HepG2 (cell line): ENCODE data around the gene ITGB1. TPM values are rescaled to one million over a fixed set of nuclear protein-coding genes. Genes with fewer than 3 reads are reported as not detected.

ENCODE experiments used
- ATF3 ChIP-seq: sonication (generic); formaldehyde crosslinking; IDR thresholded peaks from 2 replicates; pipeline ENCODE4 v1.4.0; 2020; ENCODE audit warnings: missing genetic modification reagents
- BHLHE40 ChIP-seq: IDR thresholded peaks from 2 replicates; pipeline ENCODE4 v1.6.1; 2011; ENCODE audit warnings: low read length, improper control_type of control experiment
- CC2D1A ChIP-seq: sonication (generic); formaldehyde crosslinking; IDR thresholded peaks from 2 replicates; pipeline ENCODE4 v1.8.1; 2023; ENCODE audit warnings: mild to moderate bottlenecking, missing genetic modification reagents
- CSRNP1 ChIP-seq: sonication (generic); formaldehyde crosslinking; IDR thresholded peaks from 2 replicates; pipeline ENCODE4 v1.8.1; 2023; ENCODE audit warnings: mild to moderate bottlenecking, missing genetic modification reagents
- FOXP1 ChIP-seq, 2 experiments: fragments of 450-650 bp in 1 of 2; IDR thresholded peaks; 2 replicates each; pipeline ENCODE4 v1.6.1; 2017 to 2018; ENCODE audit warnings: antibody characterized with exemption in 1 of 2
- HOXA3 ChIP-seq: sonication (generic); formaldehyde crosslinking; IDR thresholded peaks from 2 replicates; pipeline ENCODE4 v1.5.0; 2020; ENCODE audit warnings: missing genetic modification reagents
- PHF8 ChIP-seq: sonication (generic); formaldehyde crosslinking; IDR thresholded peaks from 2 replicates; pipeline ENCODE4 v1.5.0; 2020; ENCODE audit warnings: missing genetic modification reagents
- POLR2AphosphoS5 ChIP-seq: IDR thresholded peaks from 2 replicates; pipeline ENCODE4 v1.6.1; 2012; ENCODE audit warnings: low read depth, low read length
- ZBTB34 ChIP-seq: sonication (generic); formaldehyde crosslinking; IDR thresholded peaks from 2 replicates; pipeline ENCODE4 v1.8.0; 2022; ENCODE audit warnings: mild to moderate bottlenecking, missing genetic modification reagents
- ZFX ChIP-seq: sonication (generic); formaldehyde crosslinking; IDR thresholded peaks from 2 replicates; pipeline ENCODE4 v1.4.0; 2020; ENCODE audit warnings: mild to moderate bottlenecking, low read depth, missing genetic modification reagents, moderate library complexity
- ZFYVE20 ChIP-seq: sonication (generic); formaldehyde crosslinking; IDR thresholded peaks from 2 replicates; pipeline ENCODE4 v1.8.0; 2023; ENCODE audit warnings: low read depth, mild to moderate bottlenecking, moderate library complexity, missing genetic modification reagents, borderline replicate concordance
- ZNF264 ChIP-seq: sonication (generic); formaldehyde crosslinking; IDR thresholded peaks from 2 replicates; pipeline ENCODE4 v1.4.0; 2020; ENCODE audit warnings: missing genetic modification reagents
- ZNF430 ChIP-seq: sonication (generic); formaldehyde crosslinking; IDR thresholded peaks from 2 replicates; pipeline ENCODE4 v1.9.0; 2021; ENCODE audit warnings: mild to moderate bottlenecking, missing genetic modification reagents
- ZNF558 ChIP-seq: sonication (generic); formaldehyde crosslinking; IDR thresholded peaks from 2 replicates; pipeline ENCODE4 v1.9.0; 2022; ENCODE audit warnings: mild to moderate bottlenecking, missing genetic modification reagents, borderline replicate concordance
- ZNF703 ChIP-seq: sonication (generic); formaldehyde crosslinking; IDR thresholded peaks from 2 replicates; pipeline ENCODE4 v1.5.1; 2020; ENCODE audit warnings: missing genetic modification reagents, mild to moderate bottlenecking, moderate library complexity, borderline replicate concordance
- ZNF766 ChIP-seq: sonication (generic); formaldehyde crosslinking; IDR thresholded peaks from 2 replicates; pipeline ENCODE4 v1.5.0; 2020; ENCODE audit warnings: missing genetic modification reagents, borderline replicate concordance
- ZNF891 ChIP-seq: sonication (generic); formaldehyde crosslinking; IDR thresholded peaks from 2 replicates; pipeline ENCODE4 v1.5.0; 2020; ENCODE audit warnings: mild to moderate bottlenecking, missing genetic modification reagents
- polyA plus RNA-seq, 8 experiments: library from polyadenylated mRNA; depleted of rRNA in 3 of 8; stranded (reverse) in 7 of 8; unstranded in 1 of 8; fragments of >200 nt; fragmentation: Illumina TruSeq in 4 of 8; extraction: Trizol in 4 of 8; gene quantifications; 2 replicates each; pipeline versions ENCODE4 v1.2.1 to v1.2.3, GENCODE V29; 2011 to 2016; ENCODE audit warnings: low read depth in 4 of 8, missing spikeins in 1 of 8, mixed read lengths in 1 of 8; ENCODE audit not compliant: insufficient read depth in 1 of 8
- total RNA-seq, 5 experiments: library from RNA; depleted of rRNA; stranded (reverse); fragments of >200 nt; fragmentation: Illumina TruSeq; extraction: Trizol; gene quantifications; 2 replicates each; pipeline ENCODE4 v1.2.3, GENCODE V29; 2016; ENCODE audit warnings: low read depth in 1 of 5
- TF ChIP-seq, protein P1 (sequence below): IDR thresholded peaks from 2 replicates; pipeline ENCODE4 v1.6.1; 2016; ENCODE audit warnings: low read depth
- TF ChIP-seq, protein P2 (sequence below): sonication (generic); formaldehyde crosslinking; IDR thresholded peaks from 2 replicates; pipeline ENCODE4 v1.5.1; 2020; ENCODE audit warnings: mild to moderate bottlenecking, missing genetic modification reagents
- TF ChIP-seq, protein P3 (sequence below): IDR thresholded peaks from 2 replicates; pipeline ENCODE4 v1.6.1; 2016

The ITGB1 gene
- total and polyA plus RNA-seq, 2 of the 13 experiments (the other 11 are each of a cell fraction or from before 2014, with no cell fraction given): 190 to 204 TPM

DNA sequence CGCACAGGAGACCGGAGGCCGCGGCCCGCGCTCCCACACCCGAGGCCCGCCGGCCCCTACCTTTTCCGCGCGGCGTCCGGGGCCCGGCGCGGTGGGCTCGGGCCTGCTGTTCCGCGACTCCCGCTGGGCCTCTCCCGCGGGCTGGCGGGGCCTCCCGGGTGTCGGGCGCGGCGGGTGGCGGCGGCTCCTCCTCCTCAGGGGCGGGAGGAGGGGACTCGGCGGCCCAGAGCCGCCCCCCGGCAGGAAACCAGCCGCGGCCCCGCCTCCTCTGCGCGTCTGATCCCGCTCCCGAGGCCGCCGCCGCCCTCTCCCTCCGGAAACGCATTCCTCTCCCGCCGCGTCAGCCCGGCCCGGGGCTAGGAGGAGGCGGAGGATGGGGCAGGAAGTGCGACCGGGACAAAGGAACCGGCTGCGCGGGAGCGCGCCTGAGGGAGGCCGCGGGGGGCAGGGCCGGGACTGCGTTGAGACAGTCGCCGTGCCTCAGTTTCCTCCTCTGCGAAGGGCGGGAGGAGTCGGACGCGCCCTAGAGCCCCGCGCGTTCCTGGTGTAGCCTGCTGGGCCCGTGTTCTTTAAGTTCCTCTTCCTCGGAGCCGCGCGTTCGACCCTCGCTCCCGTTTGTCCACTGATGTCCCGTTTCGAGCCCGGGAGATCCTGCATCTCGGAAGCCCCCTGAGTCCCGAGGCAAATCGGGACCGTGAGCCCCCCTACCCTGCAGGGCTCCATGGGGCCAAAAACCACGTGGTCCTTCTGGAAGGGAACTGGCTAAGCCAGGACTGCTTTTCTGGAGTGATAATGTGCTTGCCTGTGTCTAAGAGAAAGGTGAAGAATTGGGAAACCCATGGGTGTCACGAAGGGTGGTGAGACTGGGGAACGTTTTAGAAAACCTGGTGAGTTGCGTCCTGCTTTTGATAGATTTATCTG lies at the start of gene ITGB1 (continued):
- TF ChIP-seq CSRNP1: peak; percentile 67
- TF ChIP-seq, protein P1, sequence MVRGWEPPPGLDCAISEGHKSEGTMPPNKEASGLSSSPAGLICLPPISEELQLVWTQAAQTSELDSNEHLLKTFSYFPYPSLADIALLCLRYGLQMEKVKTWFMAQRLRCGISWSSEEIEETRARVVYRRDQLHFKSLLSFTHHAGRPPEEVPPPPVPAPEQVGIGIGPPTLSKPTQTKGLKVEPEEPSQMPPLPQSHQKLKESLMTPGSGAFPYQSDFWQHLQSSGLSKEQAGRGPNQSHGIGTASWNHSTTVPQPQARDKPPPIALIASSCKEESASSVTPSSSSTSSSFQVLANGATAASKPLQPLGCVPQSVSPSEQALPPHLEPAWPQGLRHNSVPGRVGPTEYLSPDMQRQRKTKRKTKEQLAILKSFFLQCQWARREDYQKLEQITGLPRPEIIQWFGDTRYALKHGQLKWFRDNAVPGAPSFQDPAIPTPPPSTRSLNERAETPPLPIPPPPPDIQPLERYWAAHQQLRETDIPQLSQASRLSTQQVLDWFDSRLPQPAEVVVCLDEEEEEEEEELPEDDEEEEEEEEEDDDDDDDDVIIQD (CRISPR knock-in tag): peak; percentile 67; the same call in 1 of the 2 replicates
- peak; percentile 72 for TF ChIP-seq ZNF430 (CRISPR knock-in tag)
- TF ChIP-seq ZNF766 (CRISPR knock-in tag): peak; percentile 81; the same call in 1 of the 2 replicates
- TF ChIP-seq BHLHE40: no peak
- peak; percentile 87; the same call in 1 of the 2 replicates for TF ChIP-seq HOXA3 (CRISPR knock-in tag)
- TF ChIP-seq ZBTB34 (CRISPR knock-in tag): peak; percentile 53; the same call in 1 of the 2 replicates
- TF ChIP-seq ZNF558 (CRISPR knock-in tag): no peak; the same call in 1 of the 2 replicates
- TF ChIP-seq, protein P2, sequence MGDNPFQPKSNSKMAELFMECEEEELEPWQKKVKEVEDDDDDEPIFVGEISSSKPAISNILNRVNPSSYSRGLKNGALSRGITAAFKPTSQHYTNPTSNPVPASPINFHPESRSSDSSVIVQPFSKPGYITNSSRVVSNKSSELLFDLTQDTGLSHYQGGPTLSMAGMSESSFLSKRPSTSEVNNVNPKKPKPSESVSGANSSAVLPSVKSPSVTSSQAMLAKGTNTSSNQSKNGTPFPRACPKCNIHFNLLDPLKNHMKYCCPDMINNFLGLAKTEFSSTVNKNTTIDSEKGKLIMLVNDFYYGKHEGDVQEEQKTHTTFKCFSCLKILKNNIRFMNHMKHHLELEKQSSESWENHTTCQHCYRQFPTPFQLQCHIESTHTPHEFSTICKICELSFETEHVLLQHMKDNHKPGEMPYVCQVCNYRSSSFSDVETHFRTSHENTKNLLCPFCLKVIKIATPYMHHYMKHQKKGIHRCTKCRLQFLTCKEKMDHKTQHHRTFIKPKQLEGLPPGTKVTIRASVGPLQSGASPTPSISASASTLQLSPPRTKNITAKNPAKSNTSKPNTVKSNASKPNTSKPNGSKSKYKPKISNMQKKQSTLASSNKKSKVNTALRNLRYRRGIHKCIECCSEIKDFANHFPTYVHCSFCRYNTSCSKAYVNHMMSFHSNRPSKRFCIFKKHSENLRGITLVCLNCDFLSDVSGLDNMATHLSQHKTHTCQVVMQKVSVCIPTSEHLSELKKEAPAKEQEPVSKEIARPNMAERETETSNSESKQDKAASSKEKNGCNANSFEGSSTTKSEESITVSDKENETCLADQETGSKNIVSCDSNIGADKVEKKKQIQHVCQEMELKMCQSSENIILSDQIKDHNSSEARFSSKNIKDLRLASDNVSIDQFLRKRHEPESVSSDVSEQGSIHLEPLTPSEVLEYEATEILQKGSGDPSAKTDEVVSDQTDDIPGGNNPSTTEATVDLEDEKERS: peak; percentile 43; the same call in 1 of the 2 replicates
- TF ChIP-seq ATF3: peak; percentile 93
- TF ChIP-seq ZFYVE20 (CRISPR knock-in tag): no peak
- peak; percentile 91 for TF ChIP-seq ZFX (CRISPR knock-in tag)
- peak; percentile 73 for TF ChIP-seq POLR2AphosphoS5
- peak; percentile 86 for TF ChIP-seq PHF8 (CRISPR knock-in tag)
- 0 out of 2 replicates have a peak, but pooled peaks have one; percentile 53 for TF ChIP-seq ZNF264 (CRISPR knock-in tag)
- TF ChIP-seq, protein P3, sequence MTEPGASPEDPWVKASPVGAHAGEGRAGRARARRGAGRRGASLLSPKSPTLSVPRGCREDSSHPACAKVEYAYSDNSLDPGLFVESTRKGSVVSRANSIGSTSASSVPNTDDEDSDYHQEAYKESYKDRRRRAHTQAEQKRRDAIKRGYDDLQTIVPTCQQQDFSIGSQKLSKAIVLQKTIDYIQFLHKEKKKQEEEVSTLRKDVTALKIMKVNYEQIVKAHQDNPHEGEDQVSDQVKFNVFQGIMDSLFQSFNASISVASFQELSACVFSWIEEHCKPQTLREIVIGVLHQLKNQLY: no peak
- TF ChIP-seq ZNF891 (CRISPR knock-in tag): peak; percentile 71; the same call in 1 of the 2 replicates
- TF ChIP-seq CC2D1A (CRISPR knock-in tag): no peak
- no peak for TF ChIP-seq ZNF703 (CRISPR knock-in tag)
- no peak for TF ChIP-seq FOXP1 (IDR thresholded peaks at IDR 0.05)
- peak; percentile 25; the same call in 1 of the 2 replicates for TF ChIP-seq FOXP1 (CRISPR knock-in tag; IDR thresholded peaks at IDR 0.05)
